Activated CD8-positive, alpha-beta memory T cell treated with anti-CD3 and anti-CD28 coated beads, Interleukin-2, amount 50 U/mL, for 4 hours (primary cell): ENCODE data around the gene BRF1.

Source experiments
- DNase-seq: peaks from one replicate; pipeline ENCODE4 v3.0.0-alpha.2; 2020

The BRF1 gene

GRCh38 chr14:105223770-105224544 lies 76.8 kb downstream of the BRF1 start:
- no peak for DNase-seq

GRCh38 chr14:105223260-105223659 lies 77.5 kb downstream of the BRF1 start:
- no peak for DNase-seq

- no peak for DNase-seq
These were observed 79.1 kb downstream of the BRF1 start for GRCh38 chr14:105221598-105222178.

DNA sequence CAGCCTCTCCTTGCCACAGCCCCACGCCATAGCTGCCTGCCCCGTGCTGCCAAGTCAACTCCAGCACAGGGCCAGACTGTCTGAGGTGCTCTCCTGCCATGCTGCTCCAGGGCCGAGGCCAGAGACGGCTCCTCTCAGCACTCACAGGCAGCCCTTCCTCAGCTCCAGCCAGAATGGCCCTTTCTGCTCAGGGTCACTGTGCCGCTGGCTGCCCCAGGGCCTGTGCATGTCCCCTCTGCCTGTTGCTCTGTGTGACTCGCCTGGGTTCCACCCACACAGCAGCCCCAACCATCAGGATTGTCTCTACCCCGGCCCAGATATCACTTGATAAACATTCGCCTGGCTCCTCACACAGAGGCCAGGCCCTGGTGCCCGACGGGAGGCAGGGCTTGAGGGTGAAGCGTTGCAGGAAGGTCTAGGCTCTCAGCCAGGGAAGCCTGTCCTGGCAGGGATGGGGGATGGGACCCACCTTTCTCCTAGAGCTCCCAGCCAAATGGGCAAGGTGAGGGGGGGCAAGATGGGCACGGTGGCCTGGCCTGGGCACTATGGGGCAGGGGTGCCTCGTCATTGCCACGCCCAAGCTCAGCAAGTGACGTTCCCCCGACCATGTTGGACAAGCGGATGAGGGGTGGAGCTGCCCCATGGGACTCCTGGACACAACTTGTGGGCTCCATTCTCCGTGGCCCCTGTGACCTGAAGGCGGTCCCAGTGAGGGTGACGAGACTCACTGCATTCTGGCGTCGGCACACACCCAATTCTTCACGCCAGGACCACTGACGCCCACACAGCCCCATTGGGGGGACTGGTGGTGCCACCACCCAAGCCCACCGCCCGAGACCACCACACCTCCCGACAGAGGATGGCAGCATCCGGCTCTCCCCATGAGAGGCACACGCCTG lies 79.9 kb downstream of the BRF1 start:
- DNase-seq = no peak

- DNase-seq = no peak
These were observed 81.0 kb downstream of the BRF1 start for GRCh38 chr14:105219753-105220152.

DNA sequence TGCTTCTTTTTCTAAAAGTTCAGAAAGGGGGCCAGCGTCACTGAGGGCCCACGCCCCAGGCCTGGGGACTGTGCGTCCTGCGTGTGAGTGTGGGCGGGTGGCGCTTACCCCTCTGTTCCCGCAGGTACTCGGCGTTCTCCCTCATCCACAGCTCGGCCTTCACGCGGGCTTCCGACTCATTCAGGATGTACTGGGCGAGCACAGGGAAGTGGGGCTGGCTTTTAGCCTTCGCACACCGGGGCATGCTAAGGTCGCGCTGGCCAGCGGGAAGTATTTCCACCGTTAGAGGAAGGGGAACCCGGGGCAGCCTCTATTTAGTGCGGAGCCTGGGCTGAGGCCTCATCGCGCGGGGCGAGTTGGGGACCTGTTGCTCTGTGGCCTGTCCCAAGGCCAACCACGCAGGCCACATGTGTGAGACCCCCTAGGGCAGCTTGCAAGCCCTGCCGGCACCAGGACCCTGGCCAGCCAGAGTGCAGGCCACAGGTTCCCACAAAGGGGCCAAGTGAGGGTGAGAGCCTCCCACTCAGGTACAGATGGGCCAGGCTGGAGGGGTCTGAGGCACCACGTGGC lies 81.7 kb downstream of the BRF1 start:
- DNase-seq = no peak

- no peak for DNase-seq
These were observed 82.2 kb downstream of the BRF1 start for GRCh38 chr14:105218611-105219010.

DNA sequence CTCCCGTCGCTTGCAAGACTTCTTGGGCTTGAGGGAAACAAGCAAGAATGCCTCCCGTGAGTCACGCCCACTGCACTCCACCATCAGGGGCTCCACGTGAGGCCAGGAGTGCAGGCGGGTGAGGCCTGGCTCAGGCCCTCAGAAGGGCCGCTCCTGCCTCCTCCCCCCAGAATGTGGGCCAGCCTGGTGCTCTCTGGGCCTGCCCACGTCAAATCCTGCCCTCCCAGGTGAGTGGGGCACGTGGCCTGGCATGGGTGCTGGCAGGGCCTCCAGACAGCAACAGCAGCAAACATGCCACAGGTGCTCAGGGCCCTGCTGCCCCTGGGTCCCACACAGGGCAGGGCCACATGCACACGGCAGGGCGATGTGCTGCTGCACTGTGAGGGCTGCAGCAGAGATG lies 83.0 kb downstream of the BRF1 start:
- DNase-seq = no peak

DNA sequence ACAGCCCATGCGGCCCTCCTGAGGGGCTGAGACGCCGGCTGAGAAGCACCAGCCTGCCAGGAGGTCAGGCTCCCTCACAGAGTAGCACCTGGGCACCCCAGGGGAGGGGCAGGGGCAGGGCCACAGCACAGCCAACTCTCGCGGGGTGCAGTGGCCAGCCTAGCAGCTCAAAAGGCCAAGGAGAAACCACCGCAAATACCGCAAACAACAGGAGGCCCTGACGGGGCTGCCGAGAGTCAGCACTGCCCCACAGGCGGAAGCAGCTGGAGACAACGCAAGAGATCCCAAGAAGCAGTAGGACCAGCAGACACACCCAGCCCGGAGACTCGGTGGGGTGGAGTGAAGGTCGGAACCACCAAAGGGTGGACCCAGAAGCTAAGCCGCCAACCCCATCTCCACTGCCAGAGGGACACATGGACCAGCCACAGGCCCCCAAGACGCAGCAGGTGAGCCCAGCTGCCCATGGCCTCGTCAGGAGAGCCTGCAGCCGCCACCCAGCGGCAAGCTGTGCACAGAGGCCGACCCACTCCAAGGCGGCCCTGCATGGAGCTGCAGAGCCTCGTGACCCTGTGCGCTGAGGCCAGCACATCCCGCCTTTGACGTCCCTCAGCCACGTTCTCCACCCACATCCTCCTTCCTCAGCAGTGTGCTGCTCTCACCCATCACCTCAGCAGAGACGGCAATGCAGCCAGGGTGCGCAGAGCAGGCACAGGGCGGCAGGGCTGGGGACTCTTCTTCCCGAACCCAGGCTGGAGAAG lies 84.1 kb downstream of the BRF1 start:
- no peak for DNase-seq

DNA sequence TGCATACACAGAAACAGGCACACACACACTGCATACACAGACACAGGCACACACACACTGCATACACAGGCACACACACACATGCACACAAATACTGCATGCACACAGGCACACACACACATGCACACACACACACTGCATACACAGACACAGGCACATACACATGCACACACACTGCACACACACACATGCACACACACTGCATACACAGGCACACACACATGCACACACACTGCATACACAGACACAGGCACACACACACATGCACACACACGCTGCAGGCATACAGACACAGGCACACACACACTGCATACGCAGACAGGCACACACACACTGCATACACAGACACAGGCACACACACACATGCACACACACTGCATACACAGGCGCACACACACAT lies 85.2 kb downstream of the BRF1 start:
- DNase-seq = no peak

DNA sequence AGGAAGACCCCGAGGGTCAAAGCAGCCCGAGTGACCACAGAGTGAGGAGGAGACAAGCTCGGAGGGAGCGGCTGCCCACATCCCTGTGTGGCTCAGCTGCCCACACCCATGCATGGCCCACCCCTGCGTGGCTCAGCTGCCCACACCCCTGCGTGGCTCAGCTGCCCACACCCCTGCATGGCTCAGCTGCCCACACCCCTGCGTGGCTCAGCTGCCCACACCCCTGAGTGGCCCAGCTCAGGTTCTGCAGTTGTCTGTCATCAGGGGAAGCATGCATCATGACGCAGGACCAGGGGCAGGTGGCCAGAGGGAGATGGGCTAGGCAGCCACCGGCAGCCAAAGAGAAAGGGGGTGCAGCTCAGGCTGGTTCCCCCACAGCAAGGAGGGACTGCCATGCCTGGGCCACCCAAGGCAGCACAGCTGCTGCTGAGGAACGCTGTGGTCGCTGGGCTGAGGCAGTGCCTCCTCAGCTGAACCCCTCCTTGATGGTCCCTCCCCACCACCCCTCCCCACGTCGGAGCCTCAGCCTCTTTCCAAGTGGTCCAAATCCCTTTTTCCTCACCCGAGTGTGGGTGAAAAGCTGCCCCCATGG lies 86.4 kb downstream of the BRF1 start:
- DNase-seq = no peak

DNA sequence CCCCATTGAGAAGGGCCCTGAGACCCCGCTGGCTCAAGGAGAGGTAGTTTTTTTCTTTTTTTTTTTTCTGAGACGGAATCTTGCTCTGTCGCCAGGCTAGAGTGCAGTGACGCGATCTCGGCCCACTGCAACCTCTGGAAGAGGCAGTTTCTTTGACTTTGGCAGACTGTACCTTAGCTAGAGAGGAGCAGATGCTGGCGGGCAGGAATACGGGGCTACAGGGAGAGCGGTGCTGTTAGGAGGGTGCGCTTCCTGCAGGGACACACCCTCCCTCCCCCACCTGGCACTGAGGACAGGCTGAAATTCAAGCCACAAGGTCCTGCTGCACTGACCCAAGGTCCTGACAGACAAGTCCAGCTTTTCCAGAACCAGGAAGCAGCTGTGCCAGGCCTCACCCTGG lies 87.4 kb downstream of the BRF1 start:
- no peak for DNase-seq

DNA sequence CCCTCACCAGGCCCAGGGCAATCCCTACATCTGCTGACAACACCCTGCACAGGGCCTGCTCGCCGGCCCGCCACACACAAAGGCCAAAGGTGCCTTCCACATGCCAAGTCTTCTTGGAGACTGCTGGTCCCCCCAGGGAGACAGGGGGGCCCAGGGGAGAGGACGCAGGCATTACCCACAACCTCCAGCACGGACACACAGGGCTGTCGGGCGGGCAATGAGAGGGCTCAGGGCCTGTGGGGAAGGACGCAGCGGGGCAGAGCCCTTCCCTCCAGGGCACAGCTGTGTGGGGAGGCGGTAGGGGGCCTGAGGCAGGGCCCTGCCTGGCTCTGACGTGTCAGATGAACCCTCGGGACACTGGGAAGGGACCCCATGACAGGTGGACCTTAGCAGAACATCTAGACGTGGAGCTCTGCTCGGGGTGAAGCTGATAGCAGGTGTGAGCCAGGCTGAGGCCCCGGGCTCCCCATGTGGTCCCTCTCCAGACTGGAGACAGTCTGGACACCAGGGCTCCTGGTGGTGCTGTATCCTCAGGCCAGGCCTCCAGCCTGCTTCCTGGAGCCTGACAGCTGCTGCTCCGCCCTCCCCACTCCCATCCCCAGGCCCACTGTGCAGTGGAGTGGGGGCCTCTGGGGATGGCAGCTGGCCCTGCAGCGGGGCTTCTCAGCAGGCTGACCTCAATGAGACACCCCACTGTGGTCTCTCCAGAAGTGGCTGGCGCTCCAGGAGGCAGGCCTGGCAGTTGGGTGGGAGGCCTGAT lies 88.1 kb downstream of the BRF1 start:
- DNase-seq = no peak

DNA sequence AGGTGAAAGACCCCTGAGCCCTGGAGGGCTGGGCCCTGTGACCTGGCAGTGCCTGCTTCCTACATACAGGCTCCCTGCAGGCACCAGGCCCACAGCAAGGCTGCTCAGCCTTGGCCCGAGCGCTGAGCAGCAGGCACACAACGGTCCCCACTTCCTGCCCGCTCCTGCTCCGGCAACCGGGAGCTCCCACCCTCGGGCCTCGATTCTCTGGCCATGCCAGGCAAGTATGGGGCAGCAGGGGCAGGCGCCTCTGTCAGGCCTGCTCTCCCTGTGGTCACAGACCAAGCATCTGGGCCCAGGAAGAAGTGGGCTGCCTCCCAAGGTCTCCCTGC lies 89.1 kb downstream of the BRF1 start:
- DNase-seq = no peak

GRCh38 chr14:105211086-105211757 lies 89.6 kb downstream of the BRF1 start:
- DNase-seq = no peak

DNA sequence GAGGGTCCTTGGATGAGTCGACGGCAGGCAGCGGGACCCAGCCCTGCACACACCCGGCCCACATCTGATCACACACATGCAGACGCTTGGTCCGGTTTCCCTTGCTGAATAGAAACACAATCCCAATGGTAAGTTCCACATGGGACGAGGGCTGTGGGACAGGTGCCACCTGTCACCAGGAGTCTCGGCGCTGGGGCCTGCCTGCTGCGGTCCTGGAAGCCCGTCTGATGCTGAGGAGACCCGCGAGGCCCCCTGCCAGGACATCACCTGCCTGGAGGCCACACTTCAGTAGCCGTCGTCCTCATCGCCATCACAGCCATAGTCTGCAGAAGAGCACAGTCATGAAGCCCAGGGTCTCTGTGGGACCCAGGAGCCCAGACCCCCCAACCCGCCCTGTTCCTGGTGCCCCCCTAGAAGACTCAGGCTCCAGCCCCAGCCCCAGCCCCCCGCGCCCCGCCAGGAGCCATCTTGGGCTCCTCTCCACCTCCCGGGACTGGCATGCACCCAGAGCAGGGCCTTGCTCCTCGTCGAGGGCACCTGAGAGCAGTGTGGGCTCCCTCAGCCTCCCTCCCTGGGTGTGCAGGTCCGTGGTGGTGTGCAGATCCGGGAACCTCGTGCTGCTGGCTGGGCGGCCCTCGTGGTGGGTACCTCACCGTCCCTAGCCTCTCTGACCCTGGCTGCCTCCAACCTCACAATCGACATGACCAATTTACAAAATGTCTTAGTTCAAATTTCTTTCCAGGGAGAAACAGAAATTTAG lies 90.4 kb downstream of the BRF1 start:
- DNase-seq = no peak

GRCh38 chr14:105209646-105210045 lies 91.2 kb downstream of the BRF1 start:
- DNase-seq = no peak

GRCh38 chr14:105209091-105209490 lies 91.7 kb downstream of the BRF1 start:
- no peak for DNase-seq

DNA sequence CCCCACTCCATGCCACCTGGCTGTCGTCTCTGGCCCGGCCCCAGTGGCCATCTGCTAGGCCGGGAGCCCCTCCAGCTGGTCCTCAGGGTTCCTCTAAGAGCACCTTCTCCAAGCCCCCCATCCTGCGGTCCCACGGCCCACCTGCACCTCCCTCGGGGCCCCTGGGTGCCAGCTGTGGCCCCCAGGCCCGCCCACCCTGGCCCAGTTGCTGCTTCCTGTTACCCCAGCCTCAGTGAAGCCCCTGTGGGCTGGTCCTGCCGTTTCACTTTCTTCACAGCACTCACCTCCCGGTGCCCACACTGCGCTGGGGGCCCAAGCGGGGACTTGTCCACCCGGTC lies 92.1 kb downstream of the BRF1 start:
- no peak for DNase-seq

GRCh38 chr14:105207996-105208737 lies 92.6 kb downstream of the BRF1 start:
- no peak for DNase-seq
